NB4 (cell line): ENCODE data around the gene WDR7.

Source experiments
- DNase-seq: peaks from one replicate; pipeline ENCODE4 v3.0.0; 2010; ENCODE audit warnings: low read depth
- H3K4me3 ChIP-seq: one replicate; pipeline ENCODE4 v1.5.1; 2011; ENCODE audit warnings: mild to moderate bottlenecking, low read depth, low read length, moderate library complexity
- CTCF ChIP-seq: IDR thresholded peaks from one replicate; pipeline ENCODE4 v1.5.1; 2012; ENCODE audit warnings: low read depth, low read length
- MYC ChIP-seq: IDR thresholded peaks from 2 replicates; pipeline ENCODE4 v1.6.1; 2011; ENCODE audit warnings: low read depth, low read length
- POLR2A ChIP-seq: IDR thresholded peaks from 2 replicates; pipeline ENCODE4 v1.6.1; 2011; ENCODE audit warnings: mild to moderate bottlenecking; ENCODE audit not compliant: insufficient read length; ENCODE audit errors: extremely low read depth
- TF ChIP-seq, protein P1 (sequence below): IDR thresholded peaks from 2 replicates; pipeline ENCODE4 v1.6.1; 2011; ENCODE audit warnings: low read depth, low read length

WDR7 gene

GRCh38 chr18:56861244-56861643 is 210.1 kb downstream of the WDR7 start:
- DNase-seq: no peak
- TF ChIP-seq CTCF: no peak
- TF ChIP-seq MYC: no peak
- no peak for TF ChIP-seq POLR2A
- TF ChIP-seq, protein P1, sequence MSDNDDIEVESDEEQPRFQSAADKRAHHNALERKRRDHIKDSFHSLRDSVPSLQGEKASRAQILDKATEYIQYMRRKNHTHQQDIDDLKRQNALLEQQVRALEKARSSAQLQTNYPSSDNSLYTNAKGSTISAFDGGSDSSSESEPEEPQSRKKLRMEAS: no peak
- no peak overlapping the region for H3K4me3 ChIP-seq

DNA sequence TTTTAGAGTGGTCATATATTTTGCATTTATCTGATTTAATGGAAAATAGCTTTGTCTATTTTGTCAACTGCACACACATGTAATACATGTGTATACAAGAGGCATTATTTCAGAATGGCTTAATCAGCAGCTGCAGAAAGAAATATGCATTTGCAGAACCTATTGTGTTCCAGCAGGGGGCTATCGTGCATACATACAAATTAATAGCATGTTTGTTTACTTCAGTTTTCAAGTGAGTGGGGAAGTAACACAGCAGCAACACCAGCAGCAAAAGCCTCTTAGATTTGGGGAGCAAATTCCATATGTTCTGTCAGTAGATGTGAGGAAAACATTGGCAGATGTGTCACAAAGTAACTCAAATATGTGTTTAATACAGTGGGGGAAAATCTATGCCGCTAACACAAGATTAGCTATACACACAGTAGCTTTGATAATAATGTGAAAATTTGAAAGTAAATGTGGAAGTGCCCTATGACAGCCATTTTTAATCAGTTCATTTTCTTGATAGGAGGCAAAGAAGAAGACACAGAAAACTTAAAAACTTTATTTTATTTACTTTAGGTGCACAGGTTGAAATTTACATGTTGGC is 218.1 kb downstream of the WDR7 start:
- H3K4me3 ChIP-seq: no peak overlapping the region
- TF ChIP-seq POLR2A: no peak
- no peak for TF ChIP-seq MYC
- TF ChIP-seq, protein P1: 0 out of 2 replicates have a peak, but pooled peaks have one; percentile 5
- TF ChIP-seq CTCF: peak; percentile 63
- peak; percentile 70 for DNase-seq

DNA sequence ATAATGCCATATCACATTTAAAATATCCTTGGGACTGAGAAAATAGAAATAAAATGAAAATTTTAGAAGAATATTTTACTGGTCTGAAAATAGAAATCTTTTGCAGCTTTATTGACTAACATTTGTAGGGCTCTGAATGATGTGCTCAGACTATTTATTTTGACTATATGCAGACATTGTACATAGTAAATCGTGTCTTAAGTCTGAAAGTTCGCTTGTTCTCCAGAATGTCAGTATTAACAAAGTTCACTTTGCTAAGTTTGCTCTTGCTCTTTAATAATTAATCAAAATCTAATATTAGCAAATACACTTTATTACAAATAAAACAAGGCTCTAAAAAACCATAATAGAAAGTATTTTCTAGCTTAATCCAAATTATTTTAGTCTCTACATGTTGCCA is 219.8 kb downstream of the WDR7 start:
- TF ChIP-seq, protein P1: no peak
- TF ChIP-seq MYC (no peak), POLR2A (no peak), CTCF (no peak)
- H3K4me3 ChIP-seq: no peak overlapping the region
- DNase-seq: no peak

- no peak for DNase-seq
- TF ChIP-seq, protein P1: no peak
- TF ChIP-seq CTCF (no peak), POLR2A (no peak), MYC (no peak)
- no peak overlapping the region for H3K4me3 ChIP-seq
Measured at GRCh38 chr18:56872140-56872539, 221.0 kb downstream of the WDR7 start.

DNA sequence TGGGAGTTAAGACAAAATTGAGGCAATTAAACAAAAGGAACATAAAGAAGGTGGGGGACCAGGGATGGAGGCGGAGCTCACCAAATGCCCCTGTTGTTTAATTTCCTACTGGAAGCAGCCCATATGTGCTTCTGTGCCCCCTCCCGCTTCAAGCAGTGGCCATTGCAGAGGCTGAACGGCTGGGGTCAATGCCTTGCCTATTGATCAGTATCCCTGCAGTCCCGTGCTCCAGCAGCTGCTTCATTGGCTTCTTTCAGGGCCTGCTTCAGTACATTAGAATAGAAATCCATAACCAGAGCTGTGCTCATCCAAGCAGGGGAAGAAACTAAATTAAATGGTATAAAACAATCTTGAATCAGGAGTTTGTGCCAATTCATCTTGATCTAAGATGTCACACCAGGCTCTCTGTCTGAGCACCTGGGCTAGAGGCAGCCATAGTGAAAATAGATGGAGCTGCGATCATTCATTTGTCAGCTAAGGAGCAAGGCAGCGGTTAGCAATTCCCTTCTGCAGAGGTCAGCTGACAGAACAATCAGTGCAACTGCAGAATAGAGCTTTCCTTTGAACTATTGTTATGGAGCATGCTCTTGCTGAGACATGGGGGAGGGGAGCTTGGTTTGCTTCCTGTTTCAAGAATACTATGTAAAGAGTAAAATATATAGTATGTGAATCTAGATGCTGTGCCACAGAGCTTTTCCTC is 222.4 kb downstream of the WDR7 start:
- peak; percentile 27 for DNase-seq
- H3K4me3 ChIP-seq: no peak overlapping the region
- TF ChIP-seq, protein P1: no peak
- TF ChIP-seq CTCF: no peak
- TF ChIP-seq MYC: no peak
- TF ChIP-seq POLR2A: no peak
